ENCODE data around the gene HMGXB4.
A peak's percentile ranks its signal among the peaks of the same experiment; 100 is the strongest.

Gene HMGXB4

GRCh38 chr22:35253946-35254345 is 3.3 kb upstream of the HMGXB4 start:
- H3K79me2 ChIP-seq (ENCODE audit: low read length), result peaks cover 12% of the 10 kb centered on the region
- no peak overlapping the region for H3K4me3 ChIP-seq (ENCODE audit: low read length)
- H3K9ac ChIP-seq (ENCODE audit: low read length), result no peak overlapping the region
- no peak overlapping the region for H3K27ac ChIP-seq (ENCODE audit: low read length)
- 0 out of 2 replicates have a peak, but pooled peaks cover 4% of the 10 kb centered on the region for H3F3A ChIP-seq (ENCODE audit: insufficient read depth, low read length)
- H2AFZ ChIP-seq (ENCODE audit: low read length), result no peak overlapping the region
- H3K27me3 ChIP-seq (replicated peaks; ENCODE audit: insufficient read depth, low read length), result no peaks in the 10 kb centered on the region
- H3K9me3 ChIP-seq (replicated peaks; ENCODE audit: insufficient read depth, low read length), result no peaks in the 10 kb centered on the region
- no peaks in the 10 kb centered on the region for H3K36me3 ChIP-seq (replicated peaks; ENCODE audit: insufficient read depth, low read length)
- no peaks in the 10 kb centered on the region for H3K9me2 ChIP-seq (replicated peaks; ENCODE audit: insufficient read depth, low read length)
- no peak for DNase-seq
- H4K20me1 ChIP-seq (ENCODE audit: insufficient read depth, low read length), result no peaks in the 10 kb centered on the region
- TF ChIP-seq EZH2phosphoT487 (IDR thresholded peaks at IDR 0.05; ENCODE audit: low read length) (no peak), CTCF (IDR thresholded peaks at IDR 0.05; ENCODE audit: low read length) (no peak)
- peaks cover 12% of the 10 kb centered on the region for H3K4me1 ChIP-seq (ENCODE audit: low read length)
- no peak overlapping the region for H3K4me2 ChIP-seq (ENCODE audit: low read depth, low read length)

- peak overlapping the region; percentile 98 for H3K9ac ChIP-seq (ENCODE audit: low read length)
- 0 out of 2 replicates have a peak, but pooled peaks cover 4% of the 10 kb centered on the region for H3F3A ChIP-seq (ENCODE audit: insufficient read depth, low read length)
- peak overlapping the region; percentile 67; the same call in 1 of the 2 replicates for H3K27ac ChIP-seq (ENCODE audit: low read length)
- no peak for DNase-seq
- H3K4me3 ChIP-seq (ENCODE audit: low read length), result peak overlapping the region; percentile 93
- H3K4me1 ChIP-seq (ENCODE audit: low read length), result peaks cover 12% of the 10 kb centered on the region
- no peaks in the 10 kb centered on the region for H4K20me1 ChIP-seq (ENCODE audit: insufficient read depth, low read length)
- no peaks in the 10 kb centered on the region for H3K9me2 ChIP-seq (replicated peaks; ENCODE audit: insufficient read depth, low read length)
- H3K4me2 ChIP-seq (ENCODE audit: low read depth, low read length), result peak overlapping the region; percentile 90
- H2AFZ ChIP-seq (ENCODE audit: low read length), result peak overlapping the region; percentile 99
- no peak for TF ChIP-seq EZH2phosphoT487 (IDR thresholded peaks at IDR 0.05; ENCODE audit: low read length)
- TF ChIP-seq EZH2 (optimal IDR thresholded peaks at IDR 0.05; ENCODE audit: low read depth, low read length), result no peak
- no peak for TF ChIP-seq CTCF (IDR thresholded peaks at IDR 0.05; ENCODE audit: low read length)
- no peaks in the 10 kb centered on the region for H3K9me3 ChIP-seq (replicated peaks; ENCODE audit: insufficient read depth, low read length)
- H3K27me3 ChIP-seq (replicated peaks; ENCODE audit: insufficient read depth, low read length), result no peaks in the 10 kb centered on the region
- H3K36me3 ChIP-seq (replicated peaks; ENCODE audit: insufficient read depth, low read length), result no peaks in the 10 kb centered on the region
- peaks cover 29% of the 10 kb centered on the region for H3K79me2 ChIP-seq (ENCODE audit: low read length)
Measured at GRCh38 chr22:35257002-35257320, 332 bp upstream of the HMGXB4 start.

- no peaks in the 10 kb centered on the region for H4K20me1 ChIP-seq (ENCODE audit: insufficient read depth, low read length)
- peak overlapping the region; percentile 93 for H3K4me3 ChIP-seq (ENCODE audit: low read length)
- DNase-seq, result peak; percentile 18
- H3K9me3 ChIP-seq (replicated peaks; ENCODE audit: insufficient read depth, low read length), result no peaks in the 10 kb centered on the region
- no peak for TF ChIP-seq EZH2phosphoT487 (IDR thresholded peaks at IDR 0.05; ENCODE audit: low read length)
- no peaks in the 10 kb centered on the region for H3K36me3 ChIP-seq (replicated peaks; ENCODE audit: insufficient read depth, low read length)
- peaks cover 29% of the 10 kb centered on the region for H3K79me2 ChIP-seq (ENCODE audit: low read length)
- no peaks in the 10 kb centered on the region for H3K27me3 ChIP-seq (replicated peaks; ENCODE audit: insufficient read depth, low read length)
- H3K9ac ChIP-seq (ENCODE audit: low read length), result peak overlapping the region; percentile 98
- peak overlapping the region; percentile 74 for H2AFZ ChIP-seq (ENCODE audit: low read length)
- H3K9me2 ChIP-seq (replicated peaks; ENCODE audit: insufficient read depth, low read length), result no peaks in the 10 kb centered on the region
- H3K4me1 ChIP-seq (ENCODE audit: low read length), result peaks cover 12% of the 10 kb centered on the region
- peak overlapping the region; percentile 97 for H3K4me2 ChIP-seq (ENCODE audit: low read depth, low read length)
- peak overlapping the region; percentile 19; the same call in 1 of the 2 replicates for H3K27ac ChIP-seq (ENCODE audit: low read length)
- 0 out of 2 replicates have a peak, but pooled peaks cover 4% of the 10 kb centered on the region for H3F3A ChIP-seq (ENCODE audit: insufficient read depth, low read length)
Measured at GRCh38 chr22:35258191-35258988, 1.1 kb downstream of the HMGXB4 start.

GRCh38 chr22:35264986-35265385 is 7.7 kb downstream of the HMGXB4 start:
- Histone ChIP-seq H3K36me3 (replicated peaks; ENCODE audit: insufficient read depth, low read length) (no peaks in the 10 kb centered on the region), H4K20me1 (ENCODE audit: insufficient read depth, low read length) (no peaks in the 10 kb centered on the region), H3K9me3 (replicated peaks; ENCODE audit: insufficient read depth, low read length) (no peaks in the 10 kb centered on the region), H3K9me2 (replicated peaks; ENCODE audit: insufficient read depth, low read length) (no peaks in the 10 kb centered on the region), H3K9ac (ENCODE audit: low read length) (no peak overlapping the region), H3K4me1 (ENCODE audit: low read length) (no peaks in the 10 kb centered on the region), H3K27me3 (replicated peaks; ENCODE audit: insufficient read depth, low read length) (no peaks in the 10 kb centered on the region), H3K27ac (ENCODE audit: low read length) (no peak overlapping the region), H3K79me2 (ENCODE audit: low read length) (peaks cover 12% of the 10 kb centered on the region), H3K4me2 (ENCODE audit: low read depth, low read length) (no peak overlapping the region), H3K4me3 (ENCODE audit: low read length) (no peak overlapping the region), H3F3A (ENCODE audit: insufficient read depth, low read length) (no peaks in the 10 kb centered on the region), H2AFZ (ENCODE audit: low read length) (no peak overlapping the region)
- TF ChIP-seq EZH2 (optimal IDR thresholded peaks at IDR 0.05; ENCODE audit: low read depth, low read length) (no peak), EZH2phosphoT487 (IDR thresholded peaks at IDR 0.05; ENCODE audit: low read length) (no peak), CTCF (IDR thresholded peaks at IDR 0.05; ENCODE audit: low read length) (no peak)
- DNase-seq, result no peak

All from MM.1S (cell line).